ENCODE results near the gene ING1.

ING1 gene

DNA sequence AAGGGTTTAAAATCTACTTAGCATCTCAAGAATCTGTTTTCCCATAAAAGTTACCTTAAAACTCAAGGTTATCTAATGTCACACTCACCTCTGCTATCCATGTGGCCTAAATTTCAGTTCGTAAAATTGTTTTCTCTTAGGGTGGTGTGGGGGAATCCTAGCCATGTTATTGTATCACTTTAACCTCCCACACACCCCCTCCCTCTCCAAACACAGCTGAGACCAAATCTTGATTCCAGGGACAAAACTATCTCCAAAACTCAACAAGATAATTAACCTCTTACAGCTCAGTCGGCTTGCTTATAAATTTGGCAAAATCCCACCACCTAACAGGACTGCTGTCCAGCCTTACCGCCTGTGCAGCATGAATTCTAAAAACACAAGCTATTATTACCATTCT lies 11.4 kb upstream of the ING1 start:
- H3K27ac ChIP-seq (ENCODE audit: low read length, poor library complexity, severe bottlenecking): no peak overlapping the region
- H2AK5ac ChIP-seq (ENCODE audit: low read length, severe bottlenecking): no peak overlapping the region
- no peak overlapping the region for H4K91ac ChIP-seq (ENCODE audit: low read length)
- DNase-seq: no peak
- no peaks in the 10 kb centered on the region for H3K27me3 ChIP-seq (ENCODE audit: control insufficient read depth in 1 of 2, insufficient read depth in 1 of 2, low read length in 2 of 2)
- H3K14ac ChIP-seq (ENCODE audit: low read length in 2 of 2): no peak overlapping the region
- WGBS: 64% methylated on average over 3 of the region's 3 CpGs
- peaks cover 27 to 70% of the 10 kb centered on the region in 2 experiments for H3K36me3 ChIP-seq (ENCODE audit: control insufficient read depth in 1 of 2, insufficient read depth in 2 of 2, low read depth in 1 of 2, low read length in 2 of 2)
- no peak overlapping the region for H2AFZ ChIP-seq (ENCODE audit: low read depth, low read length)
- H2BK15ac ChIP-seq (ENCODE audit: low read depth, poor library complexity, severe bottlenecking): no peak overlapping the region
- no peaks in the 10 kb centered on the region for H3K9me3 ChIP-seq (ENCODE audit: control insufficient read depth, low read length)
- peak overlapping the region in 1 of 2 experiments; percentile 33 for H3K4me3 ChIP-seq (ENCODE audit: insufficient read depth in 1 of 2, low read depth in 1 of 2, low read length in 2 of 2)
- no peak overlapping the region for H3K18ac ChIP-seq (ENCODE audit: low read depth in 1 of 2, low read length in 2 of 2)
- no peak overlapping the region for H2BK5ac ChIP-seq (ENCODE audit: low read depth, low read length, poor library complexity, severe bottlenecking)
- H4K8ac ChIP-seq (ENCODE audit: low read length): no peak overlapping the region
- H2BK120ac ChIP-seq (ENCODE audit: low read depth, low read length): no peak overlapping the region
- H3K4me2 ChIP-seq (ENCODE audit: low read length, poor library complexity, severe bottlenecking): no peak overlapping the region
- peaks cover 37% of the 10 kb centered on the region for H3K79me1 ChIP-seq (replicated peaks; ENCODE audit: low read length, poor library complexity, severe bottlenecking)
- peaks cover 23% of the 10 kb centered on the region for H3K4me1 ChIP-seq (ENCODE audit: control insufficient read depth, insufficient read depth, low read depth, low read length)
- no peak overlapping the region for H3K23ac ChIP-seq (ENCODE audit: low read length in 2 of 2)
- peak overlapping the region; percentile 4 for H3K9ac ChIP-seq (ENCODE audit: low read length)
- H2BK12ac ChIP-seq (ENCODE audit: low read length in 2 of 2): no peak overlapping the region
- no peak overlapping the region for H3K4ac ChIP-seq (ENCODE audit: low read depth in 1 of 2, low read length in 2 of 2)

DNA sequence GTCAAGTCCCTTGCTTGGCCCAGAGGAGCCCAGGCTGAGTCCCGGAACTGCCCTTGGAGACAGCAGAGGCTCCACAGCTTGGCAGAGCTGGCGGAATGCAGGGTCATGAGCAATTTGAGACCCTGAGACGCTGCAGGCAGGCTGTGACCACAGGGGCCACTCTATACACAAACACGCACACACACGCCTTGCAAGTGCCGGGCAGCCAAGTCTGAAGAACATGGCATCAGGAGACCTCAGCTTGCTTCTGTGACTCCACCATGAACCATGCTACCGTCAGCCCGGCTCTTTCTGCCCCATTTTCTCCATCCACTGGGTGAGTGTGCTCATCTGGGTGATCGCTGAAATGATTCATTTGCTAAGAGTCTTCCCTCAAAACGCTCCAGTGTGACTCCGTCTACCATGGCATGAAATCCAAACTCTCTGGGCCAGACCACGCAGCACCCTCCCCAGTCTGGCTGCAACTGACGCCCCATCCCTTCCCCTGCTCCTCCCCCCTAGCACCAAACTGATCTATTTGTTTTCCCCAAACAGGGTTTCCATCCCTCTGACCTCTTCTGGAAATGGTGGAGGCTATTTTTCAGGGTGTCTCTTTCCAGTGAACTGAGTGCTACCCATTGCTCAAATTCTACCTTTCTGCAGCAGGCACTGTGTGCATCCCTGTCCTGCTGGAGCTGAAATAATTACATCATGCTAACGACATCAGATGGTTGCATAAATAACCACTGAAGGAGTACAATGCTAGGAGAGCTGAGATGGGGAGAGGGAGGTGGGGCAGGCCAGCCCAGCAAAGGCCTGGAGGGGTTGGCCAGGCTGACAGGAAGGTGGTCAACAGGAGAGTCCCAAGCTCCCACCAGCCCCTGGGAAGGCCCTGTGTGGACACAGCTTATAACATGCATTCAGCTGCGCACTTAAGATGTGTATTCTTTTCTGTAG lies 10.6 kb upstream of the ING1 start:
- peak; percentile 41 for DNase-seq
- Histone ChIP-seq H3K4me3 (ENCODE audit: insufficient read depth in 1 of 2, low read depth in 1 of 2, low read length in 2 of 2) (peak overlapping the region in 1 of 2 experiments; percentile 80), H2AK5ac (ENCODE audit: low read length, severe bottlenecking) (peak overlapping the region; percentile 14), H3K23ac (ENCODE audit: low read length in 2 of 2) (peak overlapping the region in 1 of 2 experiments; percentile 50), H3K4me1 (ENCODE audit: control insufficient read depth, insufficient read depth, low read depth, low read length) (peaks cover 23% of the 10 kb centered on the region), H4K91ac (ENCODE audit: low read length) (peak overlapping the region; percentile 21), H3K36me3 (ENCODE audit: control insufficient read depth in 1 of 2, insufficient read depth in 2 of 2, low read depth in 1 of 2, low read length in 2 of 2) (peaks cover 27 to 63% of the 10 kb centered on the region in 2 experiments), H2BK5ac (ENCODE audit: low read depth, low read length, poor library complexity, severe bottlenecking) (no peak overlapping the region), H2BK12ac (ENCODE audit: low read length in 2 of 2) (no peak overlapping the region), H3K18ac (ENCODE audit: low read depth in 1 of 2, low read length in 2 of 2) (no peak overlapping the region), H3K9me3 (ENCODE audit: control insufficient read depth, low read length) (no peaks in the 10 kb centered on the region), H4K8ac (ENCODE audit: low read length) (no peak overlapping the region), H3K27ac (ENCODE audit: low read length, poor library complexity, severe bottlenecking) (peak overlapping the region; percentile 13), H3K4me2 (ENCODE audit: low read length, poor library complexity, severe bottlenecking) (peak overlapping the region; percentile 17), H2BK15ac (ENCODE audit: low read depth, poor library complexity, severe bottlenecking) (no peak overlapping the region), H2BK120ac (ENCODE audit: low read depth, low read length) (no peak overlapping the region), H2AFZ (ENCODE audit: low read depth, low read length) (no peak overlapping the region), H3K9ac (ENCODE audit: low read length) (peak overlapping the region; percentile 96), H3K4ac (ENCODE audit: low read depth in 1 of 2, low read length in 2 of 2) (no peak overlapping the region), H3K14ac (ENCODE audit: low read length in 2 of 2) (no peak overlapping the region), H3K79me1 (replicated peaks; ENCODE audit: low read length, poor library complexity, severe bottlenecking) (peaks cover 34% of the 10 kb centered on the region), H3K27me3 (ENCODE audit: control insufficient read depth in 1 of 2, insufficient read depth in 1 of 2, low read length in 2 of 2) (no peaks in the 10 kb centered on the region)
- 92% methylated on average over 14 of the region's 15 CpGs for WGBS

DNA sequence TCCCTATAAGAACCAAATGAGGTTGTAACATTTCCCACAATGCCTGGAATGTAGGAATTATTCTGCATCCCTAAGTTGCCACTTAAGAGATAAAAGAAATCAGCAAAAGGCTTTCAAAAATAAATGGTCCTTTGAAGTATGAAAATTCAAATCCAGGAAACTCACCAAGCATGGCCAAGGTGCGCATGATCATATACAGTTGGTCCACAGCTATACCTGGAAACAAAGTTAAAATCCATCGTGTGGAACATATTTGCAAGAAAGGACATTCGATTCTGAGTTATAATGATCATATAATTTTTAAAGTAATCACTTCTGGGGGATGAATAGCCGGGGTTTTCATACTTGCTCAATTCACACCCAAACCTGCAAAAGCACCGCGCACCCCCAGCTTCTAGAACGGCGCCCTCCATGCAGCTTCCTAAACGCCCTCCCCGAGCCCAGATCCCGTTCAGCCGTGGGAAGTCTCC lies 8.1 kb upstream of the ING1 start:
- Histone ChIP-seq H3K27me3 (ENCODE audit: control insufficient read depth in 1 of 2, insufficient read depth in 1 of 2, low read length in 2 of 2) (no peaks in the 10 kb centered on the region), H3K9me3 (ENCODE audit: control insufficient read depth, low read length) (no peaks in the 10 kb centered on the region)
- no peak for DNase-seq

More for the DNA sequence above, 8.1 kb upstream of the ING1 start:
- H2BK12ac ChIP-seq (ENCODE audit: low read length in 2 of 2): peak overlapping the region in 1 of 2 experiments; percentile 42
- peak overlapping the region; percentile 80 to 90 for H3K4me3 ChIP-seq (ENCODE audit: insufficient read depth in 1 of 2, low read depth in 1 of 2, low read length in 2 of 2)
- H3K4me1 ChIP-seq (ENCODE audit: control insufficient read depth, insufficient read depth, low read depth, low read length): peaks cover 20% of the 10 kb centered on the region
- H3K18ac ChIP-seq (ENCODE audit: low read depth in 1 of 2, low read length in 2 of 2): peak overlapping the region; percentile 90 to 94
- H3K4ac ChIP-seq (ENCODE audit: low read depth in 1 of 2, low read length in 2 of 2): peak overlapping the region; percentile 75 to 97
- peak overlapping the region; percentile 88 for H3K27ac ChIP-seq (ENCODE audit: low read length, poor library complexity, severe bottlenecking)
- H3K9ac ChIP-seq (ENCODE audit: low read length): peak overlapping the region; percentile 96
- 6% methylated on average over 9 of the region's 12 CpGs for WGBS
- H3K79me1 ChIP-seq (replicated peaks; ENCODE audit: low read length, poor library complexity, severe bottlenecking): peaks cover 20% of the 10 kb centered on the region
- peak overlapping the region; percentile 87 for H3K4me2 ChIP-seq (ENCODE audit: low read length, poor library complexity, severe bottlenecking)
- H2BK120ac ChIP-seq (ENCODE audit: low read depth, low read length): peak overlapping the region; percentile 46
- H2AK5ac ChIP-seq (ENCODE audit: low read length, severe bottlenecking): no peak overlapping the region
- H4K8ac ChIP-seq (ENCODE audit: low read length): peak overlapping the region; percentile 92
- H3K23ac ChIP-seq (ENCODE audit: low read length in 2 of 2): peak overlapping the region in 1 of 2 experiments; percentile 91
- peak overlapping the region; percentile 74 for H2AFZ ChIP-seq (ENCODE audit: low read depth, low read length)
- peak overlapping the region; percentile 46 for H2BK5ac ChIP-seq (ENCODE audit: low read depth, low read length, poor library complexity, severe bottlenecking)
- peak overlapping the region; percentile 76 for H2BK15ac ChIP-seq (ENCODE audit: low read depth, poor library complexity, severe bottlenecking)
- H4K91ac ChIP-seq (ENCODE audit: low read length): peak overlapping the region; percentile 14
- H3K14ac ChIP-seq (ENCODE audit: low read length in 2 of 2): peak overlapping the region in 1 of 2 experiments; percentile 97
- H3K36me3 ChIP-seq (ENCODE audit: control insufficient read depth in 1 of 2, insufficient read depth in 2 of 2, low read depth in 1 of 2, low read length in 2 of 2): peaks cover 10 to 39% of the 10 kb centered on the region in 2 experiments

Measured in mesenchymal stem cell (in vitro differentiated cells and primary cell).